ENCODE results near the gene VAMP1.

GRCh38 chr12:6450869-6451347, 19.6 kb downstream of the VAMP1 start:
- TF ChIP-seq, protein P1, sequence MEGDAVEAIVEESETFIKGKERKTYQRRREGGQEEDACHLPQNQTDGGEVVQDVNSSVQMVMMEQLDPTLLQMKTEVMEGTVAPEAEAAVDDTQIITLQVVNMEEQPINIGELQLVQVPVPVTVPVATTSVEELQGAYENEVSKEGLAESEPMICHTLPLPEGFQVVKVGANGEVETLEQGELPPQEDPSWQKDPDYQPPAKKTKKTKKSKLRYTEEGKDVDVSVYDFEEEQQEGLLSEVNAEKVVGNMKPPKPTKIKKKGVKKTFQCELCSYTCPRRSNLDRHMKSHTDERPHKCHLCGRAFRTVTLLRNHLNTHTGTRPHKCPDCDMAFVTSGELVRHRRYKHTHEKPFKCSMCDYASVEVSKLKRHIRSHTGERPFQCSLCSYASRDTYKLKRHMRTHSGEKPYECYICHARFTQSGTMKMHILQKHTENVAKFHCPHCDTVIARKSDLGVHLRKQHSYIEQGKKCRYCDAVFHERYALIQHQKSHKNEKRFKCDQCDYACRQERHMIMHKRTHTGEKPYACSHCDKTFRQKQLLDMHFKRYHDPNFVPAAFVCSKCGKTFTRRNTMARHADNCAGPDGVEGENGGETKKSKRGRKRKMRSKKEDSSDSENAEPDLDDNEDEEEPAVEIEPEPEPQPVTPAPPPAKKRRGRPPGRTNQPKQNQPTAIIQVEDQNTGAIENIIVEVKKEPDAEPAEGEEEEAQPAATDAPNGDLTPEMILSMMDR (IDR thresholded peaks at IDR 0.05): no peak
- TF ChIP-seq POLR2A (IDR thresholded peaks at IDR 0.05): no peak

All from body of pancreas (tissue), 4 donors.